Astrocyte of the cerebellum (primary cell): ENCODE measurements around the gene CDKAL1.

Source experiments
- DNase-seq: peaks from one replicate; pipeline ENCODE4 v3.0.0-alpha.2; 2011; ENCODE audit warnings: low read depth
- H3K4me3 ChIP-seq: 2 replicates; pipeline ENCODE4 v1.5.1; 2011; ENCODE audit warnings: mild to moderate bottlenecking, low read depth, low read length, moderate library complexity
- in situ Hi-C: cut with HindIII; loops from 2 replicates; pipeline ENCODE4 v1.10.0; 2017; ENCODE audit warnings: low sequenced_read_pairs
- TF ChIP-seq, protein P1 (sequence below): IDR thresholded peaks from 2 replicates; pipeline ENCODE4 v1.5.1; 2012; ENCODE audit warnings: low read length, low read depth, moderate library complexity, mild to moderate bottlenecking; ENCODE audit errors: missing control alignments

Gene CDKAL1

DNA sequence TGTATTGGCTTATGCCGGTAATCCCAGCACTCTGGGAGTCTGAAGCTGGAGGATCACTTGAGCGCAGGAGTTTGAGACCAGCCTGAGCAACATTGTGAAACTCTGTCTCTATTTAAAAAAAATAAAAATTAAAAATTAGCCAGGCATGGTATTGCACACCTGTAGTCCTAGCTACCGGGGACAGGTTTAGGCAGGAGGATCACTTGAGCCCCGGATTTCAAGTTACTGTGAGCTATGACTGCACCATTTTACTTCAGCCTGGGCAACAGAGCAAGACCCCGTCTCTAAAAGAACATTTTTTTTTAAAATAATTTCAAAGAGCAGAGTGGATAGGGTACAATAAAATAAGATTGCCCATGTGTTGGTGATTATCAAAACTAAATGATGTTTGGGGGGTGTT is 576.4 kb downstream of the CDKAL1 start:
- in situ Hi-C loops = no loop called here
- H3K4me3 ChIP-seq = no peak overlapping the region
- DNase-seq = no peak
- TF ChIP-seq, protein P1, sequence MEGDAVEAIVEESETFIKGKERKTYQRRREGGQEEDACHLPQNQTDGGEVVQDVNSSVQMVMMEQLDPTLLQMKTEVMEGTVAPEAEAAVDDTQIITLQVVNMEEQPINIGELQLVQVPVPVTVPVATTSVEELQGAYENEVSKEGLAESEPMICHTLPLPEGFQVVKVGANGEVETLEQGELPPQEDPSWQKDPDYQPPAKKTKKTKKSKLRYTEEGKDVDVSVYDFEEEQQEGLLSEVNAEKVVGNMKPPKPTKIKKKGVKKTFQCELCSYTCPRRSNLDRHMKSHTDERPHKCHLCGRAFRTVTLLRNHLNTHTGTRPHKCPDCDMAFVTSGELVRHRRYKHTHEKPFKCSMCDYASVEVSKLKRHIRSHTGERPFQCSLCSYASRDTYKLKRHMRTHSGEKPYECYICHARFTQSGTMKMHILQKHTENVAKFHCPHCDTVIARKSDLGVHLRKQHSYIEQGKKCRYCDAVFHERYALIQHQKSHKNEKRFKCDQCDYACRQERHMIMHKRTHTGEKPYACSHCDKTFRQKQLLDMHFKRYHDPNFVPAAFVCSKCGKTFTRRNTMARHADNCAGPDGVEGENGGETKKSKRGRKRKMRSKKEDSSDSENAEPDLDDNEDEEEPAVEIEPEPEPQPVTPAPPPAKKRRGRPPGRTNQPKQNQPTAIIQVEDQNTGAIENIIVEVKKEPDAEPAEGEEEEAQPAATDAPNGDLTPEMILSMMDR = no peak

DNA sequence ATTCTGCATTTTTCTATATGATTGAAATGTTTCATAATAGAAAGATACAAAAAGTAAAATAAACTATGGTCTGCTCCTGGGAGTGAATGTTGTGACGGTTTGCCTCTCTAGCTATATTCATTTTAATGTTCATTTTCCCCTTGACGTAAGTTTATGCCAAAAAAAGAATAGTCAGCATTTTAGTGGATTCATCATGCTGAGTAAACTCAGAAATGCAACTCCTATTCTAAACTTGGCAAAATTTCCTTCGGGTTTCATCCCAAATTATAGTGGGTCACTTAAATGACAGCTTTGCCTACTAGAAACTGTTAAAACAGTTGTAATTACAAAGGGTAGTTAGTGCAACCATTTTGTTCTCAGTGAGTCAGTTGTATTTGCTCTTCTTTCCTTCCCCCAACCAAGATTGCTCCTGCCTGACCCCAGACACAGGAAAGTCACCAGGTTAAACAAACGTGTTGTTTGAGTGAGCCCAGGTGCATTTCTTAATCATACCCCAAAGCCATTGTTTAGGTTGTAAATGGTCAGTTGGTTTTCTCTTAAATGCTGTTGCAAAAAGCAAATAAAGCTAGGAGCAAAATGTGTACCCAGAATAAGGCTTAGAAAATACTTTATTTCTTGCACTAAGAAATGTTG is 577.0 kb downstream of the CDKAL1 start:
- TF ChIP-seq, protein P1 = no peak
- H3K4me3 ChIP-seq = no peak overlapping the region
- in situ Hi-C loops = no loop called here
- DNase-seq = peak; percentile 11

GRCh38 chr6:21115111-21115510 is 580.9 kb downstream of the CDKAL1 start:
- DNase-seq = peak; percentile 58
- no peak overlapping the region for H3K4me3 ChIP-seq
- TF ChIP-seq, protein P1 = no peak
- in situ Hi-C loops = no loop called here

GRCh38 chr6:21116736-21117135 is 582.5 kb downstream of the CDKAL1 start:
- DNase-seq = no peak
- H3K4me3 ChIP-seq = no peak overlapping the region
- TF ChIP-seq, protein P1 = no peak
- in situ Hi-C loops = no loop called here

DNA sequence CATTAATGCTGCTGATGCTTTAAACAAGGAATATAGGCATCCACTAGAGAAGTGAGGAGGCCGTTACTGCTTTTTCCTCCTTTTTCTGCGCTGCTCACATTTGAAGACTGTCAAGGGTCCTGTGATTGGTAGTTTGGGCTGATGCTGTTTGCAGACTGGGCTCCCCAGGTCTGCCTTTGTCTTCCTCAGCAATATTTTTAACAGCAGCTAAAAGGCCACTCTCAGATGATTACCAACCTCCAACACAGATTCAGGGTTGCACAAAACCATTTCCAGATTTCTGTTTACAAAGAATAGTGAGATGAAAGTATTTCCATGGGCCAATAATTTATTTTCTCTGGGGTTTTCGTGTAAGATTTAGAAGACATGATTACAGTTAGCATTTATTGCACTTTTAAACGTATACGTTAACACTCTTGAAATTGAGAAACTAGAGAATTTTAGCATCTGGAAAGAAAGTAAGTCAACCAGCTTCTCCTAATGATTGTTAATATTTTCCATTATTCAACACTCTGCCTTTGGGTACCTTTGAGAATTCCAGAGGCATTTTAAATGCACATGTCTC is 584.0 kb downstream of the CDKAL1 start:
- no peak overlapping the region for H3K4me3 ChIP-seq
- in situ Hi-C loops = no loop called here
- no peak for DNase-seq
- TF ChIP-seq, protein P1 = no peak

- in situ Hi-C loops = no loop called here
- TF ChIP-seq, protein P1 = no peak
- no peak for DNase-seq
- H3K4me3 ChIP-seq = no peak overlapping the region
Measured at GRCh38 chr6:21121636-21122136, 587.4 kb downstream of the CDKAL1 start.
